ENCODE results near the gene EIF2B2. TPM values are rescaled to one million over a fixed set of nuclear protein-coding genes. Genes with fewer than 3 reads are reported as not detected.

The EIF2B2 gene
- total RNA-seq, 1 experiment from 2014 or later: 50.5 TPM

GRCh38 chr14:75005357-75005756, 2.6 kb downstream of the EIF2B2 start (continued):
- no peak for TF ChIP-seq FOXJ3 (CRISPR knock-in tag; IDR thresholded peaks at IDR 0.05; ENCODE audit: borderline replicate concordance)

- H3K4me3 Mint-ChIP-seq: no peak overlapping the region
- no peak for ATAC-seq
- H3K27me3 Mint-ChIP-seq (ENCODE audit: low read depth): no peaks in the 10 kb centered on the region
- TF ChIP-seq, protein P1, sequence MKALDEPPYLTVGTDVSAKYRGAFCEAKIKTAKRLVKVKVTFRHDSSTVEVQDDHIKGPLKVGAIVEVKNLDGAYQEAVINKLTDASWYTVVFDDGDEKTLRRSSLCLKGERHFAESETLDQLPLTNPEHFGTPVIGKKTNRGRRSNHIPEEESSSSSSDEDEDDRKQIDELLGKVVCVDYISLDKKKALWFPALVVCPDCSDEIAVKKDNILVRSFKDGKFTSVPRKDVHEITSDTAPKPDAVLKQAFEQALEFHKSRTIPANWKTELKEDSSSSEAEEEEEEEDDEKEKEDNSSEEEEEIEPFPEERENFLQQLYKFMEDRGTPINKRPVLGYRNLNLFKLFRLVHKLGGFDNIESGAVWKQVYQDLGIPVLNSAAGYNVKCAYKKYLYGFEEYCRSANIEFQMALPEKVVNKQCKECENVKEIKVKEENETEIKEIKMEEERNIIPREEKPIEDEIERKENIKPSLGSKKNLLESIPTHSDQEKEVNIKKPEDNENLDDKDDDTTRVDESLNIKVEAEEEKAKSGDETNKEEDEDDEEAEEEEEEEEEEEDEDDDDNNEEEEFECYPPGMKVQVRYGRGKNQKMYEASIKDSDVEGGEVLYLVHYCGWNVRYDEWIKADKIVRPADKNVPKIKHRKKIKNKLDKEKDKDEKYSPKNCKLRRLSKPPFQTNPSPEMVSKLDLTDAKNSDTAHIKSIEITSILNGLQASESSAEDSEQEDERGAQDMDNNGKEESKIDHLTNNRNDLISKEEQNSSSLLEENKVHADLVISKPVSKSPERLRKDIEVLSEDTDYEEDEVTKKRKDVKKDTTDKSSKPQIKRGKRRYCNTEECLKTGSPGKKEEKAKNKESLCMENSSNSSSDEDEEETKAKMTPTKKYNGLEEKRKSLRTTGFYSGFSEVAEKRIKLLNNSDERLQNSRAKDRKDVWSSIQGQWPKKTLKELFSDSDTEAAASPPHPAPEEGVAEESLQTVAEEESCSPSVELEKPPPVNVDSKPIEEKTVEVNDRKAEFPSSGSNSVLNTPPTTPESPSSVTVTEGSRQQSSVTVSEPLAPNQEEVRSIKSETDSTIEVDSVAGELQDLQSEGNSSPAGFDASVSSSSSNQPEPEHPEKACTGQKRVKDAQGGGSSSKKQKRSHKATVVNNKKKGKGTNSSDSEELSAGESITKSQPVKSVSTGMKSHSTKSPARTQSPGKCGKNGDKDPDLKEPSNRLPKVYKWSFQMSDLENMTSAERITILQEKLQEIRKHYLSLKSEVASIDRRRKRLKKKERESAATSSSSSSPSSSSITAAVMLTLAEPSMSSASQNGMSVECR (CRISPR knock-in tag; IDR thresholded peaks at IDR 0.05; ENCODE audit: borderline replicate concordance): no peak
- TF ChIP-seq FOXJ3 (CRISPR knock-in tag; IDR thresholded peaks at IDR 0.05; ENCODE audit: borderline replicate concordance): no peak
- TF ChIP-seq GABPB1 (CRISPR knock-in tag; IDR thresholded peaks at IDR 0.05): no peak
- TF ChIP-seq NFE2L1 (CRISPR knock-in tag; IDR thresholded peaks at IDR 0.05): no peak
- TF ChIP-seq PREB (CRISPR knock-in tag; IDR thresholded peaks at IDR 0.05; ENCODE audit: borderline replicate concordance): no peak
- no peak for TF ChIP-seq SMAD4 (CRISPR knock-in tag; IDR thresholded peaks at IDR 0.05)
- no peak for TF ChIP-seq ZNF232 (CRISPR knock-in tag; IDR thresholded peaks at IDR 0.05)
- no peak for TF ChIP-seq USF1 (CRISPR knock-in tag; IDR thresholded peaks at IDR 0.05)
- no peak for TF ChIP-seq PRDM15 (CRISPR knock-in tag; IDR thresholded peaks at IDR 0.05)
- no peak for TF ChIP-seq NFYB (CRISPR knock-in tag; conservative IDR thresholded peaks at IDR 0.05; ENCODE audit: low read depth)
- TF ChIP-seq SP1 (CRISPR knock-in tag; conservative IDR thresholded peaks at IDR 0.05): no peak
- TF ChIP-seq, protein P2, sequence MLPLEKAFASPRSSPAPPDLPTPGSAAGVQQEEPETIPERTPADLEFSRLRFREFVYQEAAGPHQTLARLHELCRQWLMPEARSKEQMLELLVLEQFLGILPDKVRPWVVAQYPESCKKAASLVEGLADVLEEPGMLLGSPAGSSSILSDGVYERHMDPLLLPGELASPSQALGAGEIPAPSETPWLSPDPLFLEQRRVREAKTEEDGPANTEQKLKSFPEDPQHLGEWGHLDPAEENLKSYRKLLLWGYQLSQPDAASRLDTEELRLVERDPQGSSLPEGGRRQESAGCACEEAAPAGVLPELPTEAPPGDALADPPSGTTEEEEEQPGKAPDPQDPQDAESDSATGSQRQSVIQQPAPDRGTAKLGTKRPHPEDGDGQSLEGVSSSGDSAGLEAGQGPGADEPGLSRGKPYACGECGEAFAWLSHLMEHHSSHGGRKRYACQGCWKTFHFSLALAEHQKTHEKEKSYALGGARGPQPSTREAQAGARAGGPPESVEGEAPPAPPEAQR (CRISPR knock-in tag; IDR thresholded peaks at IDR 0.05): no peak
- TF ChIP-seq CREM (CRISPR knock-in tag; IDR thresholded peaks at IDR 0.05): no peak
- TF ChIP-seq TEAD1 (CRISPR knock-in tag; IDR thresholded peaks at IDR 0.05): no peak
- no peak for TF ChIP-seq MYBL2 (CRISPR knock-in tag; IDR thresholded peaks at IDR 0.05)
- TF ChIP-seq ZNF121 (CRISPR knock-in tag; IDR thresholded peaks at IDR 0.05): no peak
- ChIA-PET POLR2A (no interaction called here), CTCF (interaction anchor here (0.8 to 0.9 kb wide), 2 partner anchors 14 to 64 kb away, joined by 3 to 4 read pairs; no protein-coding TSS in a partner anchor)
- H3K36me3 Mint-ChIP-seq: peaks cover 46% of the 10 kb centered on the region
- H3K27ac Mint-ChIP-seq: no peak overlapping the region
- H3K9me3 Mint-ChIP-seq: no peaks in the 10 kb centered on the region
- no peak for DNase-seq (ENCODE audit: low spot score)
- peaks cover under 1% of the 10 kb centered on the region; the same call in 1 of the 2 replicates for H3K4me1 Mint-ChIP-seq
Observed at GRCh38 chr14:75009176-75009575, 6.5 kb downstream of the EIF2B2 start.

Data from WTC11 (cell line).